ENCODE results near the gene NRDC. TPM values are rescaled to one million over a fixed set of nuclear protein-coding genes. Genes with fewer than 3 reads are reported as not detected.

NRDC gene
- total and polyA plus RNA-seq, 2 of the 8 experiments (the other 6 are each of a cell fraction or from before 2014, with no cell fraction given) = 70.2 to 182 TPM

GRCh38 chr1:51794260-51794659 lies 84.3 kb downstream of the NRDC start:
- H4K20me1 ChIP-seq (replicated peaks in 1 of 2; ENCODE audit: control insufficient read depth in 1 of 2, insufficient read depth in 2 of 2, low read length in 2 of 2) = peaks cover 0 to 3% of the 10 kb centered on the region in 2 experiments
- CTCF ChIA-PET (ENCODE audit: partially characterized antibody) = interaction anchor here (1.1 kb wide), 1 partner anchor 226 kb away, joined by 3 read pairs; no protein-coding TSS in a partner anchor
- H2AFZ ChIP-seq (ENCODE audit: low read length) = no peak overlapping the region
- FAIRE-seq (no peak), DNase-seq (ENCODE audit: low read depth in 1 of 2, low spot score in 2 of 2) (no peak)
- H2BK12ac ChIP-seq (ENCODE audit: low read depth, low read length) = no peak overlapping the region
- H3K14ac ChIP-seq (ENCODE audit: insufficient read length) = no peak overlapping the region
- no peak overlapping the region for H3K9ac ChIP-seq (replicated peaks in 1 of 4; ENCODE audit: extremely low read depth in 1 of 4, low read depth in 3 of 4, low read length in 3 of 4)
- no peaks in the 10 kb centered on the region for H3K23me2 ChIP-seq (ENCODE audit: low read depth, low read length)
- no peak overlapping the region for H2AK5ac ChIP-seq (ENCODE audit: low read depth, low read length)
- H2BK20ac ChIP-seq (ENCODE audit: low read length) = no peak overlapping the region
- WGBS, 2 experiments (ENCODE audit: extremely low coverage in 1 of 2, insufficient coverage in 1 of 2, insufficient read length in 1 of 2, insufficient replicate concordance in 2 of 2, low coverage in 1 of 2, low lambda C conversion rate in 2 of 2, missing lambda C conversion rate in 1 of 2) = 97% methylated on average over 2 of the region's 2 CpGs; no CpG with 5 or more reads in 1 of the 2 experiments
- no peak overlapping the region for H4K91ac ChIP-seq (replicated peaks; ENCODE audit: insufficient read length, low read length)
- POLR2A ChIA-PET (ENCODE audit: partially characterized antibody) = interaction anchor here (2.7 kb wide), 1 partner anchor 9 kb away, joined by 10 read pairs; no protein-coding TSS in a partner anchor
- no peak overlapping the region for H4K8ac ChIP-seq (ENCODE audit: extremely low read depth, insufficient read depth, low read length)
- no peaks in the 10 kb centered on the region for H3K27me3 ChIP-seq (replicated peaks in 1 of 4; ENCODE audit: control insufficient read depth in 3 of 4, extremely low read depth in 1 of 4, insufficient read depth in 3 of 4, low read length in 3 of 4)
- H3K36me3 ChIP-seq (ENCODE audit: control insufficient read depth in 2 of 4, insufficient read depth in 4 of 4, low read length in 3 of 4) = peaks cover 19 to 70% (median 55%) of the 10 kb centered on the region in 4 experiments
- no peaks in the 10 kb centered on the region for H3K4me1 ChIP-seq (replicated peaks in 1 of 4; ENCODE audit: control insufficient read depth in 3 of 4, insufficient read depth in 4 of 4, low read length in 3 of 4)
- H2BK5ac ChIP-seq (ENCODE audit: low read depth, low read length) = no peak overlapping the region
- no peaks in the 10 kb centered on the region for H3K79me1 ChIP-seq (ENCODE audit: low read depth, low read length)
- H3K56ac ChIP-seq (replicated peaks; ENCODE audit: insufficient read length, low read depth, low read length) = no peak overlapping the region
- no peaks in the 10 kb centered on the region for H3K79me2 ChIP-seq (ENCODE audit: control insufficient read depth in 1 of 2, insufficient read depth in 2 of 2, low read length in 2 of 2)
- H3K4ac ChIP-seq (replicated peaks; ENCODE audit: insufficient read length, low read depth, low read length) = no peak overlapping the region
- H3K9me3 ChIP-seq (ENCODE audit: insufficient read depth in 2 of 2, low read depth in 1 of 2, low read length in 1 of 2) = no peaks in the 10 kb centered on the region
- no peak overlapping the region for H2BK120ac ChIP-seq (replicated peaks; ENCODE audit: low read depth, low read length)
- H3K18ac ChIP-seq (ENCODE audit: extremely low read depth, low read length) = no peak overlapping the region
- H3K23ac ChIP-seq (ENCODE audit: insufficient read length) = no peak overlapping the region
- H3K4me2 ChIP-seq (ENCODE audit: insufficient read depth in 1 of 2, low read depth in 2 of 2, low read length in 2 of 2) = no peak overlapping the region
- no peak overlapping the region for H4K5ac ChIP-seq (ENCODE audit: insufficient read length, low read depth, low read length)
- no peak overlapping the region for H3K27ac ChIP-seq (ENCODE audit: low read depth, low read length)
- no peak overlapping the region for H3K4me3 ChIP-seq (ENCODE audit: extremely low read depth in 1 of 4, insufficient read depth in 2 of 4, low read depth in 3 of 4, low read length in 4 of 4)
- H2BK15ac ChIP-seq (ENCODE audit: low read length) = no peak overlapping the region
- no peak for TF ChIP-seq ASH2L (IDR thresholded peaks at IDR 0.05; ENCODE audit: low read length)
- TF ChIP-seq POLR2A (IDR thresholded peaks at IDR 0.05; ENCODE audit: control extremely low read depth in 1 of 2, low read depth in 2 of 2, low read length in 2 of 2) = no peak
- TF ChIP-seq TCF12 (IDR thresholded peaks at IDR 0.05; ENCODE audit: low read depth, low read length) = no peak
- TF ChIP-seq HDAC2 (IDR thresholded peaks at IDR 0.05; ENCODE audit: borderline replicate concordance in 1 of 2, low read depth in 2 of 2, low read length in 2 of 2) = no peak

All from H1 (cell line).